Fibroblast of skin of abdomen (primary cell): ENCODE results near the gene FBXL16.

Source experiments
- DNase-seq: peaks from one replicate; pipeline ENCODE4 v3.0.0-alpha.2; 2013

Gene FBXL16

DNA sequence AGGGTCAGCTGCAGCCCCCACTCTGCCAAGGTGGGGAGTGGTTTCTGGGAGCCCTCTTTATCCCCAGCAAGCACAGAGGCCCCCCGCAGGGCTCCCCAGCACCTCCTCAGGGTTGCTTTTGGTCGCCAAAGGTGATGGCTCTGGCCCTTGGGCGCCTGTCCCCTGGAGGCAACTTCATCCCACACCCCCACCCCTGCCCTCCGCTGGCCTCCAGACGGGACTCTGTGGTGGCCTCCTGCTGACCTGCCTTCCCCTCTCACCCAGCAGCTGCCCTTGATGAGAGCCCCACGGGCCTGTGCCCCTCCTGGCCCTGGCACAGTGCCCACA is 45.5 kb downstream of the FBXL16 start:
- no peak for DNase-seq

DNA sequence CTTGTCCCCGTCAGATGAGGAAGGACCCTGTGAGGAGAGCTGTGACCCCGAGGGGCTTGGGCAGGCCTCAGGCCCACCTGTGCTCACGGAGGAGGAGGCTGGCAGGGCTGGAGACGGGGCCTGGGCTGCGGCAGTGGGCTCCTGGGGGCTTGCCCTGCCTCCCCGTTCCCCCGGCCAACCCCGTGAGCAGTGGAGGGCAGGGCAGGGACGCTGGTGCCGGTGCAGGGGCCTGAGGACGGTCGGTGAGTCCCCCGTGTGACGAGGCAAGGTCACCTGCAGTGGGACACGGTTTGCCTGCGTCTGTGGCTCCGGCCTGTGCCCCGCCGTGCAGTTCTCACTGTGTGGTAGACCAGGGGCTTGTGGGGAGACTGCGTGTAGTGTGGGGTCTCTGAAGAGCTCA is 46.0 kb downstream of the FBXL16 start:
- DNase-seq = no peak

DNA sequence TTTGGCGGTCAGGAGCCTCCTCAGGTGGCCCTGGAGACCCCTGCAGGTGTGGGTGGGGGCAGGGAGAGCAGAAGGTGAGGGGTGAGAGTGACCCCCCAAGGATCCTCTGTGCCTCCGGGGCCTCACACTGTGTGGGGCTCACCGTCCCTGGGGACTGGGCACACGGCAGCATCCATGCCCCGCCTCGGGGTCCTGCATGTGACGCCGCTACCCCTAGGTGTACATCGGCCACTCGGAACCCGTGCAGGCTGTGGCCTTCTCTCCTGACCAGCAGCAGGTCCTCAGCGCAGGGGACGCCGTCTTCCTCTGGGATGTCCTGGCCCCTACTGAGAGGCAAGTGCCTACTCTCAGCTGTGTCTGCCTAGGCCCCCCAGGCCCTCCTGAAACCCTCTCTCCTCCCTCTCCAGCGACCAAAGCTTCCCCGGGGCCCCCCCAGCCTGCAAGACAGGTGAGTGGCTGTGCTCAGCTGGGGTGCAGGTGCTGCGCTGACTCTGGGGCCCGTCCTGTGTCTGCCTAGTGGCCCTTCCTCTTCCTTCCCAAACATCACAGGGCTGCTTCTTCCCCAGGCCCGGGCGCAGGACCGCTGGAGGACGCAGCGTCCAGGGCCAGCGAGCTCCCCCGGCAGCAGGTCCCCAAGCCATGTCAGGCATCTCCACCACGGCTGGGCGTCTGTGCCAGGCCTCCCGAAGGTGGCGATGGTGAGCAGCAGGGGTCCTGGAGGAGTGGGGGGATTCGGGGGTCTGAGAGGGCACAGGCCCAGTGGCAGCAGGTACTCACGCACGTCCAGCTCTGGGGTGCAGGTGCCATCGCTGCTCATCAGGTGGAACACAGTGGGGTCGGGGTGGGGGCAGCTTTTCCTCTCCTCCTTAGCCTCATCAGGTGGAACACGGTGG is 46.7 kb downstream of the FBXL16 start:
- no peak for DNase-seq

DNA sequence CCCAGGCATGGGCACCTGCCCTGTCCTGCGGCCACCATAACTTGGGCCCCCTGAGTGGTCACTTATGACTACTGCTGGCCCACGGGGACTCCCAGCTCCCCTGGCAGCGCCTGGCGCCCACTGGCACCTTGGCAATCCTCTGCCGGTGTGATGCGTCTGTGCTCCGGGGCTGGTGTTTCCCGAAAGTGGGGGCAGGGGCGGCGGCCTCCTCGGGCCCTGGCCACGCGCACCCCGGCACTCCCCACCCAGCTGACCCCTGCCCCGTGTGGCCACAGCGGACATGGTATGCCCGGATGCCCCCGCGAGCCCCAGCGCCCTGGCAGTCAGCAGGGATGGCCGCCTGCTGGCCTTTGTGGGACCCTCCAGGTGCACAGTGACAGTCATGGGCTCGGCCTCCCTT is 48.1 kb downstream of the FBXL16 start:
- no peak for DNase-seq

DNA sequence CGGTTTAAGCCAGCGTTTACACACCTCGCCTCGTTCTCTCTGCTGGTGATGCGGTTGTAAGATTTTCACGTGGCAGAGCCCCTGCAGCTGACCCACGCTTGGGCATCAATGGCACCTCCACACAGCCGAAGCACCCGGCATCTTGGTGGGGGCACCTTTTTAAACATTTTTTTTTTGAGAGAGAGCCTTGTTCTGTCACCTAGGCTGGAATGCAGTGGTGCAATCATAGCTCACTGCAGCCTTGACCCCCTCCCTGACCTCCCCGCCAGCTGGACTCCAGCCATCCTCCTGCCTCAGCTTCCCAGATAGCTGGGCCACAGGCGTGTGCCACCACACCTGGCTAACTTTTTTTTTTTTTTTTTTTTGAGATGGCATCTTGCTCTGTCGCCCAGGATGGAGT is 51.6 kb downstream of the FBXL16 start:
- DNase-seq = no peak

DNA sequence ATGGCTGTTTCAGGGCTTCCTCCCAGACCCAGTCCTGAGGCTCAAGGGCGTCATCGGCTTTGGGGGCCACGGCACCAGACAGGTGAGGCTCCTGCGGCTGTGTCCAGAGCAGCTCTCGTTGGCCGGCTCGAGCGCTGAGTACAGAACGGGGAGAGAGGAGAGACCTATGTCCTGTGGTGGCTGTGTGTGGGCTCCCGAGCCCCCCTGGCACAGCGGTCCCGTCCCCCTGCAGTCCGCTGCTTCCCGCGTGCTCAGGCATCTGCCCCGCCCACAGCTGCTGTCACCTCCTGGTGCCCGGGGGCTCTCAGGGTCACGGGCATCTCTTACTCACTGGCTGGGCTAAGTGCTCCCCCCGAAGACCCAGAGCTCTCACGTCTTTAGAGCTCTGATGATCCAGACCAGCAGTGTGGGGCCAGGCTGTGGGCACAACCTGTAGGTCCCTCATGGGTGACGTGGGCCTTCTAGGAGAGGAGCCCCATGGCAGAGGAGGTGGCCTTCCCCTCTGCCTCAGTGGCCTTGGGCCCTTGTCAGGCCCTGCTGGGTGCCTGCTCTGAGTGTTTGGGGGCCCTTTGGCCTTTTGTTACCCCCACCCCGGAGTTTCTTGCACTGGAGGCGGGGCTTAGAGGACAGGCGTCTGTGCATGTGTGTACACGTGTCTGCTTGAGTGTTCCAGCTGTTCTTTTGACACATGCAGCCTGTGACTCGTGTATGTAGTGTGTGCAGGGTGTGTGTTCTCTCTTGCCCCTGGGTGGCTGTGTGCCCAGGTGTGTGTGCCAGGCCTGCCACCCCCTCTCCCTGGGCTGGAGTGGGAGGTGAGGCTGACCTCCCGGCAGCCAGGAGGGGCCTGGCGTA is 52.9 kb downstream of the FBXL16 start:
- DNase-seq = no peak

DNA sequence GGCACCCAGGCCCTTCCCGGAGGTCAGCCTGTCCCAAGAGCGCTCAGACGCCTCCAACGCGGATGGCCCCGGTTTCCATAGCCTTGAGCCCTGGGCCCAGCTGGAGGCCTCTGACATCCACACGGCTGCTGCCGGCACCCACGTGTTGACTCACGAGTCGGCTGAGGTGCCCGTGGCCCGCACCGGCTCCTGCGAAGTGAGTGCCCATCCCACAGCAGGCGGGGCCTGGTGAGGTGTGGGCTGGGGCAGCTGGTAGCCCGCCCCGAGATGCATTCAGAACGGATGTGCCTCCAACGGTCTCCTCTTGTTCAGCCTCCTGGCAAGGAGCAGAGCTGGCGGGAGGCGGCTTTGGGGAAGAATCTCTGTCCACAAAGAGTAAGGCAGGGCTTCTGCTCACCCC is 53.8 kb downstream of the FBXL16 start:
- DNase-seq = no peak

DNA sequence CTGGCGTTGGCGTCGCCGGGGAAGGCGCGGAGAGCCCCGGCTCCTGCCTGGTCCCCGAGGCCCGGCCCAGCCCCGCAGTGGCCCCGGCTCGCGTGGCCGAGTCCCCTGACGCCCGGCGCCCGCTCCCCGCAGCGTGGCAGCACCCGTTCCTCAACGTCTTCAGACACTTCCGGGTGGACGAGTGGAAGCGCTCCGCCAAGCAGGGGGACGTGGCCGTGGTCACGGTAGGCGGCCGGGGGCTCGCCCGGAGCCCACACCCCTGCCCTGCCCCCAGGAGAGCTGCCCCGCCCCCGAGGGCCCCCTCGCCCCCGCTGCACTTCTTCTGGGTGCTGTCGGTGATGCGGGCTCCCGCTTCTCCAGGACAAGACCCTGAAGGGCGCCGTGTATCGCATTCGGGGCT is 56.0 kb downstream of the FBXL16 start:
- DNase-seq = no peak

DNA sequence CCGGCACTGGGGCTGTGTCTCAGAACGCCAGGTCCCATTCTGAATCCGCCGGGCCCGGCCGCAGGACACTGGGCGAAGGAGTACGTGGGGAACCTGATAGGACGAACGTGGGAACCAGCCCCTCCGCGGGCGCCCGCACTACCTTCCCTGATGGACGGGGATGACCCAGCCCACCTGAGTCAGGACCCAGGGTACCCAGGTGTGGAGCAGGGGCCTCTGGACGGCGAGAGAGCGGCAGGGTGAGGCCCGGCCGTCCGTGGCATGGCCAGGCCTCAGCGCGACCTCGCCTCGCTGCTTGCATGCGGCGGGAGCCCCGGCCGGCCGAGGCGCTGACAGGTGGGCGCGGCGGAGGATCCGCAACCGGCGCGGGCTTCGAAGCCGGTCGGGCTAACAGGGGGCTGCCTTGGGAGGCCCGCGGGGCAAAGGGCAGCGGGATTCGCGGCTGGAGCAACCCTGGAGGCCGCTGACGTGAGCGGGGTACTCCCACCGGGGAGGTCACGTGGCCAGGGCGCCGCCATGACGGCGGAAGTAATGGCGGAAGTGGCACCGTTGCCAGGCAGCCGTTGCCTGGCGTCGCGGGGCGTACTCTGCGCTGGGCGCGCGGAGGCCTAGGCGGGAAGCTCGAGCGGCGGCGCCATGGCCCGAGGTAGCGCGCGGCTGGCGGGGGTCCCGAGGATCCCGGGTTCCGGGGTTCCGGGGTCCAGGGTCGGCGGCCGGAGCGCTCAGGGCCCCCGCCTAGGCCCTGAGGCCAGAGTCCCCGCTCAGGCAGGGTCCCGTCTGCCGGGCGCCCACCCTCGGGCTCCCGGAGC is 56.6 kb downstream of the FBXL16 start, which contains the start of gene WDR90:
Gene WDR90, plus strand, starts transcription at position 585 of the 809 bp plus-strand sequence. Its CDS starts 52 bp downstream, at position 637.
- DNase-seq = peak; percentile 88

DNA sequence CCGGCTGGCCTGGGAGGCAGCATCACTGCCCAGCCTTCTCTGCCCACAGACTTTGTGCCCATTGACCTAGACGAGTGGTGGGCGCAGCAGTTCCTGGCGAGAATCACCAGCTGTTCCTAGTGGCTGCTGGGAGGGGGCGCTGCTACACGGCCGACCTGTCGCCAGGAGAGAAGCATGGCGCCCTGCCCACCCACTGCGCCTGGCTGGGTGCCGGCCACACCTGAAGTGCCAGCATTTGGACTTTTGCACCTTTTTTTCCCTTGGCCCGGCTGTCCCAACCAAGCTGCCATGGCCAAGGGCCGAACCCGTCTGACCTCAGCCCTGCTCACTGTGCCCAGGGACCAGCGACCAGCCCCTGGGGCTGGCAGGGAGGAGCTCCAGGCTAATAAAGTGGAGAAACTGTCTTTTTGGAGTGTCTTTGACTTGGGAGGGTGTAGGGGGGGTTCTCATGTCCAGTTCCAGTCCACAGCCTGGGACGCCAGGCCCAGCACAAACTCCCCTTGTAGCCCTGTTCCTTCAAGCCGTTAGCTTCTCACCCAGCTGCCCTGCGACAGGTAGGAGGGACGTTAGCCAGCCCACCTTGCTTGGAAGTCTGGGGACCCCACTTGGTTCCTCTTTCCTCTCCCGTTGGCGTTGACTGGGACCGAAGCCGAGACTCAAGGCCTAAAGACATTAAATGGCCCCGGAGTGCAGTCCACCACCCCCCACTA is 57.4 kb downstream of the FBXL16 start:
- DNase-seq = peak; percentile 18

DNA sequence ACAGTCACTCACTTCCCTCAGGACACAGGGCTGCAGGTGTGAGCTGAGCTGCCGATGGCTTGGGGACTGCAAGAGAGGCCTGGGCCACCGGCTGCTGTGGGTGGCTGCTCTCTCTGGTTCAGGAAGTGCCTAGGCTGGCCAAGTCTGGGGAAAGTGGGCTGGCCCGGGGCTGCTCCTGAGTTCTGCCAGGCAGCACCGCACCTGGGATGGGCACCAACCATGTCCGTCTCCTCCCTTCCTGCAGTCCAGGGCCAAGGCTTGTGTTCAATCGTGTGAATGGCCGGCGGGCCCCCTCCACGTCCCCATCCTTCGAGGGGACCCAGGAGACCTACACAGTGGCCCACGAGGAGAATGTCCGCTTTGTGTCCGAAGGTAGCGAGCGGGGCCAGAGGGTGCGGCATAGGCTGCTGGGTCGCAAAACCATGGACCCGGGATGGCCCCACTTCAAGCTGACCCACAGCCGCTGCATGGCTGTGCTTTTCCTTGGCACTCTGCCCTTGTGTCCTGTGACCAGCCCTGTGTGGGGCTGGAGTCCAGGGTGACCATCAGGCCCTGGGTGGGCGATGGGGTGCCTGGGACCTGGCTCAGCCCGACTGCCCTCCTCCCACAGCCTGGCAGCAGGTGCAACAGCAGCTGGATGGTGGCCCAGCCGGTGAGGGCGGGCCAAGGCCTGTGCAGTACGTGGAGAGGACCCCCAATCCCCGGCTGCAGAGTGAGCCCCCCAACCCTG is 58.3 kb downstream of the FBXL16 start:
- no peak for DNase-seq

DNA sequence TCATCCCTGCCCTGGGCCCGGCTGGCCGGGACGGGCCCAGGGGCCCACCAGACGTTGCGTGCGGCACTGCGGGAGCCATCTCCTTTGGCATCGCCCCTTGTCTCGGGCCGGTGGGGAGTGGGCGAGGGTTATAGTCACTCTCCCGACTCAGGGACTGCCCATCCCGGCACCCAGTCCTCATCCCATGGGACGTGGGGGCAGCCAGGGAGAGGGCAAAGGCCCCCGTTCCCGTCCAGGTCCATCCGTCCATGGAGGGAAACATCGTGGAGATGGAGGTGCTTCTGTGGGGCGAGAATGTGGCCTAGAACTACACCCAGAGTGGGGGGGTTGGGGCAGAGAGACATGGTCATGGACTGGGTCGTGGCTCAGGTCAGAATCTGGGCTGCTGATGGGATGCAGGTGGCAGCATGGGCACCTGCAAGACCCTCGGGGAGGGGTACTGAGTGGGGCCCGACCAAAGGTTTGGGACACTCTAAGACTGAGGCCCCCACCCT is 58.9 kb downstream of the FBXL16 start:
- DNase-seq = no peak

DNA sequence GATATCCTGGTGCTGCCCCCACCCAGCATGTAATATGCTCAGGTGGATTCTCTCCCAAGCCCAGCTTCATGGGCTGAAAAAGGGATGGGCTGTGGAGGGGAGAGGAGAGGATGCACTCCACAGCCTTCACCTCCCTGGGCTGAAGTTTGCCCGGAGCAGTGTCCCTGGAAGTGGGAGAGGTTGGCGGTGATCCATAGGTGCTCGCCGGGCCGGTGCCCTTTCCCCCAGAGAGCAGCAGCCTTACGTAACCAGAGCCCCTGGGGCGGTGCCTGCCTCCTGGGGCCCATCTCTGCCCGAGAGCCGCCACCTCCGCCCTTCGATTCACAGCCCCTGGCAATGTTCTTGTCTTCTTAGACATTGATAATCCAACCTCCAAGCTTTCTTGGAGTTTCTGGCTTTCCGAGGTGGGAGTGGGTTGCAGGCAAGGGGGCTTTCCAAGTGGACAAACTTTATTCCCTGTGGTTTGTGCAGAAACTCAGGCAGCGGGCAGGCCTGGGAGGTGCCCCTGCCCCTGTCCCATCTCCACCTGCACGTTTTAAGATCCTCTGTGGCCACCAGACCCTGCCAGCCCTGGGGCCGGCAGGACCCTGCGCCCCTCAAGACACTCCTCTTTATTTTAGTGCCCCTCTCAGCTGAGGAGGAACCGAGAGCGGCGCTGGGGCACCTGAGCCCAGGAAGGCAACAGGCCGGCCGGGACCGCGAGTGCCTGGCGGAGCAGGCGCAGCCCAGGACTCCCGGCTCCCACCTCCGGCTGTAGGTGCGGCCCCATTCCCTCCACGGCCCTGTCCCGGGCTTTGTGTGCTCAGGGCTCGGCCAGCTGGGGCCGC is 59.5 kb downstream of the FBXL16 start:
- DNase-seq = no peak

DNA sequence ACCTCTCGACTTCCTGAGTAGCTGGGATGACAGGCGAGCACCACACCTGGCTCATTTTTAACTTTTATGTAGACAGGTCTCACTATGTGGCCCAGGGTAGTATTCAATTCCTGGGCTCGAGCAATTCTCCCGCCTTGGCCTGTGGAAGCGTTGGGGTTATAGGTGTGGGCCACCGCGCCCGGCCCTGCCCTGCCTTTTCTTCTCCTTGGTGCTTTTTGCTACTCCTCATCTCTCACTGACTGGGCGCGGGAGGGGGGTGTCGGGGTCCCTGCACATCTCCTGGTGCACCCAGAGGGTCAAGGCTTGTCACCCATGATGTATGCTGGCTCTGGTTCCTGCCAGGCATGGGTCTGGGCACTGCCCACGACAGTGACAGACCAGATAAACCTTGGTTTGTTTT is 61.0 kb downstream of the FBXL16 start:
- no peak for DNase-seq

DNA sequence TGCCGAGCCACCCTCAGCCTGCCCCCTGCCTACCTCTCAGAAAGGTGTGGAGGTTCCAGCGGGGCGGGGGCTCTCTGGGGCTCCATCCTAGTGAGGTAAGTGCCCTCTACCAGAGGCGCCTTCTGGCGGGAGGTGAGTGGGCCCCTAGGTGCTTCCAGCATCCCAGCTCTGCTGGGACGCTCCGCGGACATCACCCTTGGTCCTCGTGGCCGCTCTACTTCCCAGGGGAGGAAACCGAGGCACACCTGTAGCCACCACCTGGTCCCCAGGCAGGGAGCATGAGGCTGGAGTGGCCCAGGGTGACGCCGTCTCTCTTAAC is 62.6 kb downstream of the FBXL16 start:
- DNase-seq = no peak
